GM18507 (cell line): ENCODE measurements around the gene BCAS3.
"Not testable (repeated sequence)": the region's sequence is repeated elsewhere in the genome, so short reads cannot be mapped to it uniquely, and the experiment has no call there.

Experiments used
- DNase-seq: peaks from one replicate; pipeline ENCODE4 v3.0.0; 2011; ENCODE audit warnings: low read depth; ENCODE audit not compliant: insufficient read length; ENCODE audit errors: extremely low spot score
- FAIRE-seq: peaks from 2 replicates; lab custom pipeline; 2011; peaks lifted over from hg19 to GRCh38; lab: Jason Lieb, UNC

BCAS3 gene

GRCh38 chr17:61131585-61131984 is 453.9 kb downstream of the BCAS3 start:
- FAIRE-seq, result no peak
- no peak for DNase-seq

GRCh38 chr17:61132524-61132923 is 454.9 kb downstream of the BCAS3 start:
- FAIRE-seq (no peak), DNase-seq (no peak)

GRCh38 chr17:61133853-61134252 is 456.2 kb downstream of the BCAS3 start:
- FAIRE-seq, result no peak
- no peak for DNase-seq

GRCh38 chr17:61134551-61135235 is 457.0 kb downstream of the BCAS3 start:
- DNase-seq (no peak), FAIRE-seq (no peak)

- DNase-seq (no peak), FAIRE-seq (no peak)
Measured at GRCh38 chr17:61135782-61136181, 458.1 kb downstream of the BCAS3 start.

- no peak for DNase-seq
- FAIRE-seq, result no peak
Measured at GRCh38 chr17:61136296-61136695, 458.6 kb downstream of the BCAS3 start.

GRCh38 chr17:61139219-61139618 is 461.6 kb downstream of the BCAS3 start:
- FAIRE-seq, result peak; percentile 93
- peak; percentile 42 for DNase-seq

- no peak for FAIRE-seq
- DNase-seq, result no peak
Measured at GRCh38 chr17:61140081-61140786, 462.6 kb downstream of the BCAS3 start.

DNA sequence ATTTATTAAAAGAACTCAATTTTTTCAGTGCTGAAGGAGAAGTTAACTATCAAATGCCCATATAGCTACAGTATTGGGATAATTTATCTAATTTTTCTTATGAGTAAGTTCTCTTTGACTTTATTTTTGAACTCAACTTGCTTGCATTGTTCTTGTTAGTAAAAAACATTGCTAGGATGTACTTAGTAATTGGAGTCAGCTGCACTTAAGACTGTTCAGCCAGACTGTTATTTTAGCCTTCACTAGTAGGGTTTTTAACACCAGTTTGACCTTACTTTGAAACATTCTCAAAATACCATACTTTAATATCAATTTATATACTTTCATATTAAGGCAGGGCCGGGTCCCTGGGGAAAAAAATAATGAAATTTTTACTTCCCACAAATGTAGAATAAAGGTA is 465.4 kb downstream of the BCAS3 start:
- DNase-seq (no peak), FAIRE-seq (no peak)

DNA sequence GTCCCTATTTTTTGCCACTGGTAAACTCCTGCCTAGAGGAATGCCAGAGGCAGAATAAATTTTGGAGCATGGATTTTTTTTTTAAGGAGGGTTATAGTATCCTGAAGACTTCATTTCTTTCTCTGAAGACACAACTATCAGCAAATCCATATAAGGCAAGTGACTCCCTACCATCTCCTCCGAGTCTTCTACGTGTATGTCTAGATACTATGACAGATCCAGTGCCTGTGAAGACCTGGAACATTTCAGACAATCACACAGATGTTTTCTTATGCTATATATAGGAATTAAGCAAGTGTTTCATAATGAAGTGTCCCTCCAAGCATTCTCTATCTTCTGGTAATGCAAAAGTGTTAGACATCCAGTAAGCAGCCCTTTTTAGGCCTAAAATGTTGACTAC is 466.5 kb downstream of the BCAS3 start:
- FAIRE-seq (no peak), DNase-seq (no peak)

DNA sequence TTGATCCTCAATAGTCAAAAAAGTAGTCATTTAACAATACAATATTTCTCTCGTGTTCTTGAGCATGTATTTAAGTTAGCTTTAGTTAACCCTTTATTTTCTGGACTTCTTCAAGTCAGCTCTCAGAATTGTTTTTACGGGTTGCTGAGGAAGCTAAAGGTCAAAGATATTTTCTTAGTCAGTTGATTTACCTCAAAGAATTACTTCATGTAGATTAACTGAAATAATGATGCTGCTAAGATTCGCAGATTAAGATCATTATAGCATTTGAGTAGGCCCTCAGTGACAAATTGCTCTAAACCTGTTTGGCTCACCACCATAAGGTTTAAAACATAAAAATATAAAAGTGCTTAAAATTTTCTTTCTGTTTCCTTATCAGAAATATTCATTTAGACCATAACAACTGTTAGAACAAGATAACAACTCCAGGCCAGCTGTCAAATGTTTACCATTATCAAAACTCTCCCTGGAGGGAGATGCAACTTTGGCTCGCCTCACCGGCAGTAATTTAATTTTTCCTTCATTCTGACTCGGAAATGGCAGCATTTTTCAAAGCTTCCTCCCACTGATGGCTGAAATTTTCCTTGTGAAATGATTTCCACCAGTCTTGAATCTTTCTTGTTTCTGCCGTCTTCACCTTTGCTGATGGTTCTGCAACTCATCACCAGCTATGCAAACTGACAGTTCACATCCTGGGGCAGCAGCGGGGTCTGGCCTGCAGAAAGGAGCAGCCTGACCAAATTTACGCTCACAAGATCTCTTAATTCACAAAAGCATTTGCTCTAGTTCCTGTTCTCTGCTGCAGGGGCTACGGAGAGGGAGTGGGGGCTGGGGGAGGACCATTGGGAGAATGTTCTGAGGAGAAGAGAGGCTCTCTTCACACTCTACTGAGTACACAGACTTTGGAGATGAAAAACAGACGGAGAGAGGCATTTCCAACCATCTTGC is 467.2 kb downstream of the BCAS3 start:
- DNase-seq (no peak), FAIRE-seq (no peak)

DNA sequence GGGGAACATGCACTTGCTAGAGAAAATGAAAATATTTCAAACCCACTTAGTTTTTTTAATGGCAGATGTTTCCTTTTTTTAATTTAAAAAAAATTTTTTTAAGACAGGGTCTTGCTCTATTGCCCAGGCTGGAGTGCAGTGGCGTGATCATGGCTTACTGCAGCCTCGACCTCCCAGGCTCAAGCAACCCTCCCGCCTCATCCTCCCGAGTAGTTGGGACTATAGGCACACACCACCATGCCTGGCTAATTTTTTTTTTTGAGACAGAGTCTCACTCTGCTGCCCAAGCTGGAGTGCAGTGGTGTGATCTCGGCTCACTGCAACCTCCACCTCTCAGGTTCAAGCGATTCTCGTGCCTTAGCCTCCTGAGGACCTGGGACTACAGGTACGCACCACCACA is 469.2 kb downstream of the BCAS3 start:
- not testable (repeated sequence) for FAIRE-seq, DNase-seq

DNA sequence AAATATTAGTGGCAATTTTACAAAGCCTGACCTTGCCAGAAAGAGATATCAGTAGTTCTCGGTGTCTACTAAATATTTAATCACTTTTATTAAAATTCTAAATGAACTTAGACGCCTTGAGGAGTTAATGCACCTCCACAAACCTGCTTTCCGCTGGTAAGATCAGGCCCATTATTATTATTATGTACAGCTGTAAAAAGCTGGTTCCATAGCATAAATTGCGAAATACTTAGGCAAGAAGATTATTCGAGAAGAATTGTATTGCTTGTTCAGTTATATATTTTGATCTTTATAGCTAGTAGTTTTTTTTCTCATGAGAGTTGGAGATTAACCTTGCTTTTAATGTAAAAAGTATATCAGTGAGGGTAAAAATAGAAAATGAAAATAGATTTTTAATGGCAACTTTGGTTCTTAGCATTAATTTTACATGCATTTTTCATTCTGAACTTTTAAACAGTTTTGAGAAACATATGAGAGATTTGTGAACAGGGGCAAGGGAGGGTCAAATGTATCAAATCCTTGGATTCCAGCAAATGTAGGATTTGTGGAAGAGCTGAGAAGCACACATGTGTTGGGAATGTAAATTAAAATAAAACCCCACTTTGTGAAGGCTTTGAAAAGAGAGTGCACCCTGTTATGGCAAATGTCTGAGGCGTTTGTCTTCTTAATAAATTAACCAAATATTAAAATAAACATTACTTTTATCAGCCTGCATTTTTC is 471.6 kb downstream of the BCAS3 start:
- DNase-seq (no peak), FAIRE-seq (no peak)

DNA sequence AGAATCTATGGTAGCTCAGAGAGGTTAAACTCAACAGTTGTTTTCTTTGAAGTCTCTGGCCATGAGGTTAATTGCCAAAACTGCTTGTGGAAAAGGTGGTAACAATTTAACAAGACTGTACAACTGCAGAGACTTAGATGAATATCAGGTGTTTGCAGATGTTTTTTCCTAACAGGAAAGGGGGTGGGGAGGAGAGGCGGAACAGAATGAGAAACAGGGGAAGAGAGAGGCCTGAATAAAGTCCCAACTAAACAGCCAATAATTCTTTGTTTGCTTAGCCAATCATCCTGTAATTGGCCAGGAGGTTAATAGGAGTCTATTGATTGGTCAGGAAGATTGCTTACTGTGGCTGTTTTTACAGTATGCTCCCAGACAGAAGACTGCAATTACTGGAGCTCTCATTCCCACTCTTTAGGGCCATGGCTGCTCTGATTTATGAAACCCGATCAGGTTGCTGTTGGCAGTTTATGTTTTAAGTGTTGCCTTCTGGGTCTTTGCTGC is 472.3 kb downstream of the BCAS3 start:
- DNase-seq (no peak), FAIRE-seq (peak; percentile 45)

DNA sequence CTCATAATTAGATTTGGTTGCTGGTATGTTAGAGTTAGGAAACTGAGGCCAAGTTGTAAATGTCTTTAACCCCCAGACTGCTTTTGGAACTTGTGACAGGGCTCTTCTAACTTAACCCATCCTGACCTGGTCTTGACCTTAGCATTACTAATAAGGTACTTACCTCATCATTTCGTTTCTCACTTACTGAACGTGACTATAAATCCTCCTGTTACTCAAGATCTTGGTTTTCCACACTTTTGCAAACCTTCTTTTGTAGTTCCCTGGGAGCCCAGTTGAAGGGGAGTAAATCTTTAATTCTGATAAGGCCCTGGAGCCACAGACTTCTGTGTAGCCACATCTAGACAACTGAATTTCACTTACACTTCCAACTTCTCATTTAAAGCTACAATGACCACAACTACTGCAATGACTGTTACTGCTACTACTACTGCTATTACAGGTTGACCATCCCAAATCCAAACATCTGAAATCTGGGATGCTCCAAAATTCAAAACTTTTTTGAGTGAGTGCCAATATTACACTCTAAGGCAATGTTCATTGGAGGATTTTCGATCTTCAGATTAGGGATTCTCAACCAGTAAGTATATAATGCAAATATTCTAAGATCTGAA is 473.1 kb downstream of the BCAS3 start:
- peak; percentile 70 for FAIRE-seq
- no peak for DNase-seq

- DNase-seq (no peak), FAIRE-seq (no peak)
Measured at GRCh38 chr17:61152898-61153297, 475.2 kb downstream of the BCAS3 start.

- FAIRE-seq, result peak; percentile 15
- DNase-seq, result no peak
Measured at GRCh38 chr17:61155590-61156237, 478.1 kb downstream of the BCAS3 start.

DNA sequence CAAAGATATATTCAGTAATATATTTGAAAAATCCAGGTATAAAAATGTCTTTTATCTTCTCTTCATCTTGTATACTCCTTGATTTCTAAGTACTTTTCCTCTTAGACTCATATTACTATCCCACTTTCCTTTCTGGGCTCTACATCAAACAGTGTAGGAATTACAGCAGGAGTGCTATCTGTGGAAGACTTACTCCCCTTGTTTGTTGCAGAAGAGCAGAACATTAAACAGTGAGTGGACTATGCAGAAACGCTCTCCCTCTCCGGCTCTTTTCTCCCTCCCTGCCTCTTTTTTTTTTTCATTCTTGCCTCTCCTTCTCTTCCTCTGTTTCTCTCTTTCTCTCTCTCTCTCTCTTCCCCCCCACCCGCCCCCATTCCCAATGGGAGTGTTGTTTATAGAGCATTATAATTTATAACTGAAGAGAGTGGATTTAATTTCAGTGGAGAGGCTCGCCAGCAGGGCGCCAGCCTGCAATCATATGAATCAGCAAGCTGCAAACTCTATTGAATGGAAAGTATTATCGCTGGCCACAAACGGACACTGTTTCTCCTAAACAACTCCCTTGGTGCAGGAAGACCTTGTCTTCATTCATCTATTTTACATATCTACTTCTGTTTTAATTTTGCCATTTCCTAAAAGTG is 479.7 kb downstream of the BCAS3 start:
- FAIRE-seq (no peak), DNase-seq (no peak)
